ENCODE data around the gene SPP2.
A peak's percentile ranks its signal among the peaks of the same experiment; 100 is the strongest.

Gene SPP2

DNA sequence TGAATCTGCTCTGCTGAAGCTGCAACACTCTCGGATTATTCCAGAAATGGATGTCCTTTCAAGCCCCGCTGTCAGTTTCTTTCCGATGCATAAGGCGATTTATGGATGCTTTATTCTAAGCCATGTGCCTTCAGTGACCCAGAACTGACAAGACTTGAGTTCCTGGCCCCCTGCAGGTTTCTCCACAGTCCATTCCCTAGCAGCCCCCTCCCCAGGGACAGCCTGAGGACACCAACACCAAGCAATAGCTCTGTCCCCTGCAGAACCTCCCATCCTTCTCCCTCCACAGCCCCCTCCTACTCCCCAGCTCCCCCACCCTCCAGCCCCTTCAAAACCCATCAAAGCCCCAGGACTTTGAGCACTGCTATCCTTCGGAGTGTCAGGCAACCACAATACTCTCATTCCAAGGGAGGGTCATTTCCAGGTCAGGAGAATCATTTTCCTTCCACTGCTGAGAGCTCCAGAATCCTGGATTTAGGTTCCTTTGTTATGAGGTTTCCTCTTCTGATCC, 24.6 kb upstream of the SPP2 start:
- DNase-seq (ENCODE audit: extremely low read depth, low read depth) = no peak
- TF ChIP-seq, protein P1, sequence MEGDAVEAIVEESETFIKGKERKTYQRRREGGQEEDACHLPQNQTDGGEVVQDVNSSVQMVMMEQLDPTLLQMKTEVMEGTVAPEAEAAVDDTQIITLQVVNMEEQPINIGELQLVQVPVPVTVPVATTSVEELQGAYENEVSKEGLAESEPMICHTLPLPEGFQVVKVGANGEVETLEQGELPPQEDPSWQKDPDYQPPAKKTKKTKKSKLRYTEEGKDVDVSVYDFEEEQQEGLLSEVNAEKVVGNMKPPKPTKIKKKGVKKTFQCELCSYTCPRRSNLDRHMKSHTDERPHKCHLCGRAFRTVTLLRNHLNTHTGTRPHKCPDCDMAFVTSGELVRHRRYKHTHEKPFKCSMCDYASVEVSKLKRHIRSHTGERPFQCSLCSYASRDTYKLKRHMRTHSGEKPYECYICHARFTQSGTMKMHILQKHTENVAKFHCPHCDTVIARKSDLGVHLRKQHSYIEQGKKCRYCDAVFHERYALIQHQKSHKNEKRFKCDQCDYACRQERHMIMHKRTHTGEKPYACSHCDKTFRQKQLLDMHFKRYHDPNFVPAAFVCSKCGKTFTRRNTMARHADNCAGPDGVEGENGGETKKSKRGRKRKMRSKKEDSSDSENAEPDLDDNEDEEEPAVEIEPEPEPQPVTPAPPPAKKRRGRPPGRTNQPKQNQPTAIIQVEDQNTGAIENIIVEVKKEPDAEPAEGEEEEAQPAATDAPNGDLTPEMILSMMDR (IDR thresholded peaks at IDR 0.05; ENCODE audit: low read depth, low read length) = no peak

DNA sequence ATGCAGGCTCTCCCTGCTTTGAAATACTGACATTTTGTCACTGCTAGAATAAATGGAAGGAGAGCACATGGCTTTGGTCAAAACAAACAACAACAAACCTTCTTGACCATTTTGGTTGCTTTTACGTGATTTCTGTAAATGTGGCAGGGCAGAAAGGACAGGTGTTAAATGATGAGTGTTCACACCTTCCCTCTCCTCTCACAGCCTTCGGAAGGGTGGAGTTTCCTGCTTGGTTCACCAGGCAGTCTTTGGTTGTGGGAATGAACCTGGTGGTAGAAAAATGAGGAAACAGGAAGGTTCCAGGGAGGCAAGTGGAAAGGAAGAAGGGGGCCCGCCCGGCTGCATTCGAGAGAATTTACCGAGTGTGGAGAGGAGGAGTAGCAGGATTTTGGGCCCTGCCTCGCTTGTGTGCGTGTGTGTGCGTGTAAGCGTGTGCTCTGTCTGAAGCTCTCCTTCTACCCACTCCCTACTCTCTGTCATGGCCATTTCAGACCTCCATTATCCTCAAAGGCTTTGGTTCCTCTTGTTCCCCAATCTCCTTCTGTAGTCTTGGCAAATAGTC, 23.7 kb upstream of the SPP2 start:
- TF ChIP-seq, protein P1 (IDR thresholded peaks at IDR 0.05; ENCODE audit: low read depth, low read length) = no peak
- no peak for DNase-seq (ENCODE audit: extremely low read depth, low read depth)

DNA sequence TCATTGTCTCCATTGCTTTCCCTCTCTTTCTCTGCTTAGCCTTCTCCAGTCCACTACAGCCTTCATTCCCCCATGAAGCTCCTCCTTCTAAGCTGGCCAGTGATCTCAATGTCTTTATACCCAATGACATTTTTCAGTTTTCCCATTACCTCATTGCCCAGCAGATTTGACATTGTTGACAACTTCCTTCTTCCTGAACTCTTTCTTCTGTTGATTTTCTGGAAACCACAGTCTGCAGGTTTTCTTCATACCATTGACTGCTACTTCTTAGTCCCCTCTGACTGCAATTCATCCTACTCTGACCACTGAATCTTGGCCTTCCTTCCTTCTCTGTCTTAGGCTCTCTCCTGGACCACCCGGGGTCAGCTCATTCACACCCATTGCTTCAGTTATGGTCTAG, 22.9 kb upstream of the SPP2 start:
- DNase-seq (ENCODE audit: extremely low read depth, low read depth) = no peak

DNA sequence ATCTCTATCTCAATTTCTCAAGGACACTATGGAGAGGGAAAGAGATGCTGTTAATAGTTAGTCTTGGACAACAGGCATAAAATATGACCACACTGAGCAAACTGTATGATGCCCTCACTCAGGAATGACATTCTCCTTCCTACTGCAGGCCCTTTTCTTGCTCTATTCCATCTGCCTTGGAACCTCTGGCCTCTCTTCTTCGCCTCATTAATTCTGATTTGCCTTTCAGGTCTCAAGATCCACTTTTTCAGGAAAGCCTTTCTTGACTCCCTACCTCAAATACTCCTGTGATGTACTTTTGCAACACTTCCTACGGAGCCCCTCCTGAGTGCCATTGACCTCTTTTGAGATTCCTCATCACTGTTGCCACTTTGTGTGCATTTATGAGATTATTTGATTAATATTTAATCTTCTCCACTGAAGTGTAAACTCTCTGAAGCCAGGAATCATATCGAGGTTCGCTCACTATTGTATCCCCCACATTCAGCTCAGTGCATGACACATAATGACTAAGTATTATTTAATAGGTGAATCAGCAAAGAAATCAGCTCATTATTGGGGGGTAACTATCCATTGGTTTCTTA, 21.3 kb upstream of the SPP2 start:
- DNase-seq (ENCODE audit: extremely low read depth, low read depth) = no peak

More for the DNA sequence above, 22.9 kb upstream of the SPP2 start:
- TF ChIP-seq, protein P1 (IDR thresholded peaks at IDR 0.05; ENCODE audit: low read depth, low read length) = no peak

DNA sequence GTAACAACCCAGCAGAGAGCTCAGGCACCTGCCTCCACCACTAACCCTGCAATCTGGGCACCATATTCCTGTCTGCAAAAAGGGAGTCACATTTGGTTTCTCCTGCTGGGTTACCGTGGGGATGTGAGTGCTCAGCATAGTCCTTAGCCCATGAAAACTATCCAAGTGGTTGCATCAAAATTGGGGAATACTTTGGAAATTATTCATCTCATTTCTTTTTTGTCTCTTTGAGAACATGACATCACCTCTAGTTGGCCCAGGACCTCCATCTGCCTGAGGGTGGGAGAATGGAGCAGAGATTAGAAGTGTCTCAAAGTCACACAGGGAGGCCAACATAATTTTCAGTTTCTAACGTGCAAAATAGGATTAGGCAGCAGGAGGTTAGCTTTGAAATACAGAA, 19.3 kb upstream of the SPP2 start:
- TF ChIP-seq, protein P1 (IDR thresholded peaks at IDR 0.05; ENCODE audit: low read depth, low read length) = no peak

More for the DNA sequence above, 21.3 kb upstream of the SPP2 start:
- TF ChIP-seq, protein P1 (IDR thresholded peaks at IDR 0.05; ENCODE audit: low read depth, low read length) = no peak

DNA sequence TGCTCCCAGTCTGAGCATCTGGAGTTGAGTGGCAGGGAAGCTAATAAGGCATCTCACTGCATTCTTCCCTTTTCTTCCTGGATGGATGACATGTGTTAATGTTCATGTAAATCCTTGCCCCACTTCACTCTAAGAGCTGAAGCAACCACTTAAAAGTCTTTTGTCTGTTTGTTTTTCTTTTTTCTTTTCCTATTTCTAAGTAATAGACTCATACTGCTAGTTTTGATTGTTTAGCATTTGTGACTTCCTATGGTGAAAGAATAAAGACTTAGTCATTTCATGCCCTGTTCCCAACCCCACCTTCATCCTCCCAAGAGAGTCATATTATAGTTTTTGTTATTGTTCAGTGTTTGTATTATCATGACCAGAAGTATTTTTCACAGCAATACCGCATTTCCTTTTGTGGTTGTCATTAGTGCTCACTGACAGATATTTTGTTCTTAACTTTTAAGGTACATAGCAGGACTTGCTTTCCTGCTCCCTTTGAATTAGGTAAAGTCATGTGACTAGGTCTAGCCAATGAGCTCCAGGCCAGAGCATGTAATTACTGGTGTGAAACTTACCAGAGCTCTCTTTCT, 18.1 kb upstream of the SPP2 start:
- TF ChIP-seq, protein P1 (IDR thresholded peaks at IDR 0.05; ENCODE audit: low read depth, low read length) = no peak
- peak; percentile 62 for DNase-seq (ENCODE audit: extremely low read depth, low read depth)

More for the DNA sequence above, 19.3 kb upstream of the SPP2 start:
- DNase-seq (ENCODE audit: extremely low read depth, low read depth) = no peak

DNA sequence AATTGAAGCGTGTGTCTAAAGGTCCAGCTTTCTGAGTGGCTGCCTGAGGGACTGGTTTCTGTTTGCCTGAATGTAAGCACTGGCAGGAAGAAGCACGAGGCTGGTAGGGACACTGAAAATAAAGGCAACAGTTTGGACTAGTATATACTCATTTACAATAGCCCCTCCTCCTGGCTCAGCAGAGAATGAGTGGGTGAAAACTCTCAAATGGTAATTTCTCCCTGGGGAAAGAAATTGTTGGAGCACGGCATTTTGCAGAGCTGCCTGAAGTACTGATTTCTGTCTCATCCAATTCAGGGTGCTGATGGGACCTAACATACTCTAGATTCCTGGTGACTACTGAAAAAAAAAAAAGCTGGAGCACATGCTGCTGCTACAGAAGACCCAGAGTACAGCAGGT, 17.3 kb upstream of the SPP2 start:
- TF ChIP-seq, protein P1 (IDR thresholded peaks at IDR 0.05; ENCODE audit: low read depth, low read length) = no peak
- DNase-seq (ENCODE audit: extremely low read depth, low read depth) = no peak
